Measurements from ENCODE around the gene HEG1.
"Not testable (repeated sequence)": the region's sequence is repeated elsewhere in the genome, so short reads cannot be mapped to it uniquely, and the experiment has no call there.

HEG1 gene

DNA sequence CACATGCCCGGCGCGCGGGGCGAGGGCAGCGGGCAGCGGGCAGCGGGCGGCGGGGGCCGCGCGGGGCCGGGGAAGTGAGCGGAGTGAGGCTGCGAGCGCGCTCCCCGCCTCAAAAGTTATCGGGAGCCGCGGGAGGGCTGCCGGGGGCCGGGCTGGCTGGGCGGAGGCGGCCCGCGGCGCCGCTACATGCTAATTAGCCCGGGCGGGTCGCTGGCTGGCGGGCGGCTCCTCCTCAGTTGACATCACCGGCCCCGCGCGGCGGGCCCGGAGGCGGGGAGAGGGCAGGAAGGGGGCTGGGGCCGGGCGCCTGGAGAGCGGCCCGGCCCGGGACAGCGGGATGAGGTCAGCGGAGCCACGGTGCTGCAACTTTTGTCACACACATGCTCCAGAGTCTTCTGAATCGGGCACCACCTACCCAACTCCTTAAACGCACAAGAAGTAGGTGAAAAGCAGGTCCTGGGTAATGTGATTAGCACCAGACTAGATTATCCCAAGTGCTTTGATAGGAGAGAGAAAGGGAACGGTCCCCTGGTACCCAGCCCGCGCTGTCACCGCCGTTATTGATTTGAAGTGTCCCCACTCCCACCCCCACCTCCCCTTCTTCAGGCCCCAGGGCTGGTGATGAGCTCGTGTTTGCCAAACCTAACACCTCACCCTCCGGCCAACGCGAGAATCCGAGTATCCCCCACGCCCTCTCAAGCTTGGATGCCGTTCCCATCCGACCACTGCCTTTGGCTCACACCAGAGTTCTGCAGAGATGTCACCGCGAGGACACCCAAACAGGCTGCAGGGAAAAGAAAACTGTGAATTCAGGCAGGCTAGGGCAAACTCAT, at the start of gene HEG1:
TSS of gene HEG1 (minus strand) at position 85 of the 833 bp plus-strand sequence. CDS start 107 bp downstream, outside the sequence.
- no peak for DNase-seq

DNA sequence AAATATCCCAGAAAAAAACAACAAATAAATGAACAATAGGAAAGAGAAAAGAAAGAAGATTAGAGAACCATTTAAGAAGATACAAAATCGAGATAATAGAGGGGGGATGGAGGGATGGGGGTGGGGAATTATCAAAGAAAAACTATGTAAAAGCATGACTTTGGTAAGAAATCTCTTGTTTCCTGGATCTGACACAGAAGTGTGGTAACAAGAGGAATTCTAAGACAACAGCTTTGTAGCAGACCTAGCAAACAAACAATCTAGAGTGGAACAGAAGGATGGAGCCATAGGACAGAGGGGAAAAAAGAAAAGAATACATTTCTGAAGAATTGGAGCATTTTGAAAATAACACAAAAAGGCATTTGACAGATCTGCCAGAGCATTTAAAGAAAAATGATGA, 49.3 kb upstream of the HEG1 start:
- DNase-seq, result no peak

GRCh38 chr3:125104639-125105038, 48.8 kb upstream of the HEG1 start:
- no peak for DNase-seq

- DNase-seq, result no peak
These were observed 47.6 kb upstream of the HEG1 start for GRCh38 chr3:125103406-125103805.

GRCh38 chr3:125102470-125102869, 46.7 kb upstream of the HEG1 start:
- DNase-seq, result no peak

DNA sequence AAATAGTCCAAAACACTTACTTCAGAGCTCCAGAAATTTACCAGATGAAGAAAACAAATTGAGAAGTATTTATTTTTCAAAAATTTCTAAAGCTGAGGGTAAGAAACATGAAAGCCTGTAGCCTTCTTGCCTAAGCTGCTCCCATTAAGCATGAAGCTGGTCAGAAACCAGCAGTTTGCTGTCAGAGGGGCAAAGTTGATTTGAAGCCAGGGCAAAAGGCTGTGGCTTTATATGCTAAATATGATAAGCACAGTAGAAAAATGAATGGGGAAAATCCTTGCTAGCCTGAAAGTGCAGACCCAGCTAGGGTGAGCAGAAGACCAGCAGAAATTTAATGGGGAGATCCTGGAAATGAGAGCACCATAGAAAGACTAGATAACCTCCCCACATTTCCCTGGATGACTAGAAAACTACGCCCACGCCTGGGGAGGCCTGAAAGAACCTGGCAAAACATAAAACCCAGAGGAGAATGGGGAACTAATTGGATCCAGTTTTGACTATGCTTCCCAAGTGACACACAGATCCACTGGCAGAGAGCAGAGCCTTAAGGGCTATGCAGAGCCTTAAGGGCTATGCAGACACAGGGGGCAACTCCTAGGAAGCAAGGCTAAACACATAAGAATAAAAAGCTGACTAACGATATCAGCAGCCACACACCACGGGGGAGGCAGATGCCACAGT, 43.0 kb upstream of the HEG1 start:
- DNase-seq, result no peak

GRCh38 chr3:125090649-125091048, 34.9 kb upstream of the HEG1 start:
- DNase-seq, result no peak

GRCh38 chr3:125087768-125088391, 32.1 kb upstream of the HEG1 start:
- DNase-seq, result no peak

- no peak for DNase-seq
These were observed 29.4 kb upstream of the HEG1 start for GRCh38 chr3:125085166-125085565.

DNA sequence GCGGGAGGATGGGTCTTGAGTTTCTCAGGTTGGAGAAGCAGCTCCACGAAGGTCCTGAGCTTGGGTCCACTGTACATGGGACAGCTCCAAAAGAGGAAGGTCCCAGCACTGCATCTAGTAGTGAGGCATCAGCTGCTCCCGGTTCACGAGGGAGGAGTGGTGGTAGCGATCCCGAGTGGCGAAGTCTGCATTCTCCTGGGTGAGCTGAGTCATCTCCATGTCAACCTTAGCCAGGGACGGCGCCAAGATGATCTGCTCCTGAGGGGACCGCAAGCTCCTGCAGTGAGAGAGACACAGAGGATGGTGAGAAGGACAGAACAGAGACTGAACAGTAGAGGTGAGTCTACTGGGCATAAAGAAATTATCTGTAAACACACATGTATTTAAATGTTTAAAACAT, 28.0 kb upstream of the HEG1 start:
- DNase-seq, result no peak

DNA sequence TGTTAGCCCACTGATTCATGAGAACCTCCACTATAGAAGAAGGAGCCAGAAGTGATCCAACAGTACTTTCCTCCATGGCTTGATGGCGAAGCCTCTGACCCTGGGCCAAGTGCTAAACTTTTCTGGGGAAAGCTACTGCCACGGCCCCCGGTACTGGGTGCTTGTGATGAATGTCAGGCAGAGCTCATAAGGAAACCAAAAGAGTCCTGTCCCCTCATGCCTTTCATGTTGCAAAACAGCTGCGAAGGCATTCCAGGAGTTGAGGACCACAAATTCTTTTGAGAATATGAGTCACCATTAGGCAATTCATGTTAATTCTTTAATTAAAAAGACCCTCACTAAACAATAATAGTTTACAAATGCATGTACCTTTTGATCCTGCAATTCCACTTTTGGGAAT, 26.5 kb upstream of the HEG1 start:
- DNase-seq, result not testable (repeated sequence)

- no peak for DNase-seq
These were observed 24.3 kb upstream of the HEG1 start for GRCh38 chr3:125080077-125080476.

DNA sequence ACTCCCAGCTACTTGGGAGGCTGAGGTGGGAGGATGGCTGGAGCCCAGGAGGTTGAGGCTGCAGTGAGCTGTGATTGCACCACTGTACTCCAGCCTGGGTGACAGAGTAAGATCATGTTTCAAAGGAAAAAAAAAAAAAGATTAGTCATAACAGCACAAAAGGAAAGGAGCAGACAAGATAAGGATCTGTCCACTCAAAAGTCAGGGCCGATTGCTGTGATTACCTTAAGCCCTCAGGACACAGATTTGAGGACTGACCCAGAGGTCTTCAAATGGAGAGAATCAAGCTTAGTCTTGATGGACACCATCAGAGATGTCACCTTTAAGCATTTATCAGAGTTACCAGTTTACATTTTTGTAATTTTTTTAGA, 23.9 kb upstream of the HEG1 start:
- DNase-seq, result no peak

- DNase-seq, result no peak
These were observed 23.3 kb upstream of the HEG1 start for GRCh38 chr3:125078951-125079674.

GRCh38 chr3:125077864-125078263, 22.1 kb upstream of the HEG1 start:
- DNase-seq, result no peak

GRCh38 chr3:125076464-125076863, 20.7 kb upstream of the HEG1 start:
- no peak for DNase-seq

- DNase-seq, result no peak
These were observed 19.9 kb upstream of the HEG1 start for GRCh38 chr3:125075738-125076137.

DNA sequence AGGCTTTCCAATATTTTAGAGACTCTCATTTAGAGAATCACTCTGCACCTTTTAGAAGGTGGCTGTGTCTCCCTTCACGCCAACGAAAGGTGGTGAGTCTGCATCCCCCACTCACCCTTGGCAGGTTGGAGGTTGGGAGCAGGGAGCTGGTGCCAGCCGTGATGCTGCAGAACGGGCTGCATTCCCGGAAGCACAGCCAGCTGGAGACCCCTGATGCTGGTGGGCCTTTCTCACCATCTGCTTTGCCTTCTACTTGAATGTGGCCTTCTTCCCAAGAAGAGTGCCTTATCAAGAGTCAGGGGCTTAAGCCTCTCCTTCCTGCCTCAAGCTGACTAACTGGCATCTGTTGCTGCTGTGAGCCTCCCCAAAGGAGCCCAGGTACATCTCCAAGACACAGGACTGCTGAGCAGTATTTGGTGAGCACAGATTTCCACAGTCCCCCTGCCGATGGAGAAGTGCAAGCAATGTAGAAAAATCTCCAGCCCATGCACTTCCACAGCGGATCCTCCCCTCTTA, 17.7 kb upstream of the HEG1 start:
- peak; percentile 97 for DNase-seq

DNA sequence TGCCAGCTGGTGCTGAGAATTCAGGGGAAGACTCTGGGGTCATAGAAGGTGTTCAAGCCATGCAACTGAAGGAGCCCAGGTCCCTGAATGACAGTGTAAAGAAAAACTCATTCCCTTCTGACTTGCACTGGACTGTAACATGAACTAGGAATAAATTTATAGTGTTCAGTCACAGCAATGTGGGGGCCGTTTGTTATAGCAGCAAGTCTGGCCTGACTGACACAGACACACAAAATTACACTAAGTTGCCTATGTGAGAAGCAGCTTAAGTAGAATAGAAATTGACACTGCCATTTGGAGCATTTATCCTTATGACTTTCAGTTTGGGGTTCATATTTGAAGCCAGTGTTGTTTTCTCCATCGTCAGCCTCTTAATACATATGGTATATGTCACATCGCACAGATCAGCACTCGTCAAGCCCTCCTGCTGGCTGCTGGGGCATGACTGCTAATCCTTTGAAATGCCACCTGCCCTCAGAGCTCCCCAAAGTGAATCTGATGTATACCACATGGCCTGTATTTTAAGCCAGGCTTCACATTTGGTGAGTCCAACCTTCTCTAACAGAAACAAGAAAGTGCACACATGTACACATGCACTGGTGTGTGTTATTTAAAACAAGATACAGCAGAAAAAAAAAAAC, 17.1 kb upstream of the HEG1 start:
- DNase-seq, result peak; percentile 97

DNA sequence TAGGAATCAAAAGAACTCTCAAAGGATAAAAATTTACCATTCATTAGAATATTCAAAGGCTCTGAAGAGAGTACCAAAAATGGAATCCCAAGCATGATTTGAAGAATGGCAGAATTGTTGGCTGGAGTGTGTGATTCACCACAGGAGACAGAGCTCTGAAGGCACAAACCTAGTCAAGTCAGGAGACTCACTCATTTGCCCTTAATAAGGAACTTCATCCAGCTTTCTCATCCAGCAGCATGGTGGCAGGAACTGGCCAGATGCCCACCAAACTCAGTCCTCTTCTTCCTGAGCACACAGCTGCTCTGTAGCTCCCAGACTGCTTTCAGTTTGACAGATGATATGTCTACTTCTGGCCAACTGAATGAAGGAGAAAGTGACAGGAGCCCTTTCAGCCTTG, 16.5 kb upstream of the HEG1 start:
- peak; percentile 82 for DNase-seq

GRCh38 chr3:125069968-125070745, 14.4 kb upstream of the HEG1 start:
- no peak for DNase-seq

GRCh38 chr3:125069452-125069851, 13.7 kb upstream of the HEG1 start:
- no peak for DNase-seq

Data from NCI-H524 treated with DMSO at 0.1 percent for 48 hours (cell line).